Measurements from ENCODE around the gene EMC9. TPM values are rescaled to one million over a fixed set of nuclear protein-coding genes. Genes with fewer than 3 reads are reported as not detected.

The EMC9 gene
- total and polyA plus RNA-seq, 2 donors (not counting 1 experiment from before 2014, with no cell fraction given), result 24.7 to 25.9 TPM

DNA sequence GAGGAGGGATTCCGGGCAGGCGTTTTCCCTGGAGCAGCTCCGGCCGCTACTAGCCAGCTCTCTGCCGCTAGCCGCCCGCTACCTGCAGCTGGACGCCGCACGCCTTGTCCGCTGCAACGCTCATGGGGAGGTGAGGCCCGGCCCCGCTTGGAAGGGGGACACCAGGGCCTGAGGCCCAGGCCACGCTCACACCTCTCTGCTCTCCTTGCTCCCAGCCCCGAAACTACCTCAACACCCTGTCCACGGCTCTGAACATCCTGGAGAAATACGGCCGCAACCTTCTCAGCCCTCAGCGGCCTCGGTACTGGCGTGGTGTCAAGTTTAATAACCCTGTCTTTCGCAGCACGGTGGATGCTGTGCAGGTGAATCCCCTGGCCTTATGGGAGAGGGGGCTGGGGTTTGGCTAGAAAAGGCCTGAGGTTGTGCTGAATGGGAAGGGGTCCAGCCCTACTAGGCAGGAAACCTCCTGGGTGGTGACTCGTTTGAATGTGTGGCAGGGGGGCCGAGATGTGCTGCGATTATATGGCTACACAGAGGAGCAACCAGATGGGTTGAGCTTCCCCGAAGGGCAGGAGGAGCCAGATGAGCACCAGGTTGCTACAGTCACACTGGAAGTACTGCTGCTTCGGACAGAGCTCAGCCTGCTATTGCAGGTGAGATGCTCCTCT, 6.5 kb upstream of the EMC9 start:
- 12% methylated on average over 27 of the region's 29 CpGs for WGBS (ENCODE audit: insufficient coverage)
- POLR2A ChIA-PET, result interaction anchor here (1.4 to 4.1 kb wide), 4 partner anchors 11 to 94 kb away, joined by 5 to 43 read pairs (median 24); partner anchors contain the start of genes DCAF11, NRL, PSME1 and TINF2
- TF ChIP-seq EZH2 (IDR thresholded peaks at IDR 0.05; ENCODE audit: borderline replicate concordance, insufficient read depth, low read depth, low read length, poor library complexity, severe bottlenecking), result no peak
- TF ChIP-seq, protein P1, sequence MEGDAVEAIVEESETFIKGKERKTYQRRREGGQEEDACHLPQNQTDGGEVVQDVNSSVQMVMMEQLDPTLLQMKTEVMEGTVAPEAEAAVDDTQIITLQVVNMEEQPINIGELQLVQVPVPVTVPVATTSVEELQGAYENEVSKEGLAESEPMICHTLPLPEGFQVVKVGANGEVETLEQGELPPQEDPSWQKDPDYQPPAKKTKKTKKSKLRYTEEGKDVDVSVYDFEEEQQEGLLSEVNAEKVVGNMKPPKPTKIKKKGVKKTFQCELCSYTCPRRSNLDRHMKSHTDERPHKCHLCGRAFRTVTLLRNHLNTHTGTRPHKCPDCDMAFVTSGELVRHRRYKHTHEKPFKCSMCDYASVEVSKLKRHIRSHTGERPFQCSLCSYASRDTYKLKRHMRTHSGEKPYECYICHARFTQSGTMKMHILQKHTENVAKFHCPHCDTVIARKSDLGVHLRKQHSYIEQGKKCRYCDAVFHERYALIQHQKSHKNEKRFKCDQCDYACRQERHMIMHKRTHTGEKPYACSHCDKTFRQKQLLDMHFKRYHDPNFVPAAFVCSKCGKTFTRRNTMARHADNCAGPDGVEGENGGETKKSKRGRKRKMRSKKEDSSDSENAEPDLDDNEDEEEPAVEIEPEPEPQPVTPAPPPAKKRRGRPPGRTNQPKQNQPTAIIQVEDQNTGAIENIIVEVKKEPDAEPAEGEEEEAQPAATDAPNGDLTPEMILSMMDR (IDR thresholded peaks at IDR 0.05), result no peak
- Histone ChIP-seq H3K36me3 (replicated peaks in 1 of 2; ENCODE audit: control extremely low read depth in 1 of 2, control insufficient read depth in 1 of 2, extremely low read depth in 1 of 2, insufficient read depth in 2 of 2, low read length in 1 of 2) (peaks cover 2 to 62% of the 10 kb centered on the region in 2 experiments), H3K27me3 (replicated peaks in 1 of 4; ENCODE audit: control extremely low read depth in 1 of 4, control insufficient read depth in 3 of 4, insufficient read depth in 4 of 4, low read length in 3 of 4) (no peaks in the 10 kb centered on the region), H3K9me3 (ENCODE audit: control extremely low read depth in 1 of 3, control insufficient read depth in 2 of 3, insufficient read depth in 1 of 3, low read length in 2 of 3) (no peaks in the 10 kb centered on the region), H3K9ac (ENCODE audit: low read length) (peak overlapping the region; percentile 83), H3K4me2 (replicated peaks; ENCODE audit: low read depth, low read length, poor library complexity, severe bottlenecking) (peak overlapping the region; percentile 90), H3K79me2 (ENCODE audit: control insufficient read depth, insufficient read depth, low read length) (peaks cover 84% of the 10 kb centered on the region), H3K4me1 (ENCODE audit: control insufficient read depth in 2 of 2, insufficient read depth in 2 of 2, low read length in 2 of 2) (peaks cover 20 to 33% of the 10 kb centered on the region in 2 donors), H3K27ac (ENCODE audit: low read length in 2 of 2) (peak overlapping the region in 1 of 2 donors; percentile 70), H4K20me1 (ENCODE audit: control insufficient read depth, insufficient read depth, low read length, poor library complexity, severe bottlenecking) (peaks cover 45% of the 10 kb centered on the region), H3K4me3 (ENCODE audit: control extremely low read depth in 1 of 5, extremely low read depth in 1 of 5, insufficient read depth in 1 of 5, low read depth in 2 of 5, low read length in 4 of 5) (peak overlapping the region; percentile 42 to 95 (median 92)), H2AFZ (ENCODE audit: insufficient read depth, low read depth, low read length, poor library complexity, severe bottlenecking) (peak overlapping the region; percentile 83)
- Mint-ChIP-seq H3K9me3 (ENCODE audit: insufficient read depth) (no peaks in the 10 kb centered on the region), H3K27me3 (no peaks in the 10 kb centered on the region), H3K4me1 (peaks cover 47% of the 10 kb centered on the region), H3K27ac (peak overlapping the region; percentile 77), H3K4me3 (peak overlapping the region; percentile 95)
- no peak for ATAC-seq (ENCODE audit: low read depth)
- no peak for DNase-seq
- intact Hi-C loops (cut with micrococcal nuclease), result loop anchor here (1.0 to 10.0 kb wide), 11 partner anchors 13 to 1053 kb away; partner anchors contain the start of genes ACIN1, C14orf119, CHMP4A and DCAF11
- CTCF ChIA-PET, result interaction anchor here (1.1 to 6.2 kb wide), 8 partner anchors 13 to 163 kb away, joined by 3 to 62 read pairs (median 5); partner anchors contain the start of genes IRF9 and MDP1
